ENCODE data around the gene POLG.

GRCh38 chr15:89353991-89354390 is 19.4 kb upstream of the POLG start:
- TF ChIP-seq, protein P1, sequence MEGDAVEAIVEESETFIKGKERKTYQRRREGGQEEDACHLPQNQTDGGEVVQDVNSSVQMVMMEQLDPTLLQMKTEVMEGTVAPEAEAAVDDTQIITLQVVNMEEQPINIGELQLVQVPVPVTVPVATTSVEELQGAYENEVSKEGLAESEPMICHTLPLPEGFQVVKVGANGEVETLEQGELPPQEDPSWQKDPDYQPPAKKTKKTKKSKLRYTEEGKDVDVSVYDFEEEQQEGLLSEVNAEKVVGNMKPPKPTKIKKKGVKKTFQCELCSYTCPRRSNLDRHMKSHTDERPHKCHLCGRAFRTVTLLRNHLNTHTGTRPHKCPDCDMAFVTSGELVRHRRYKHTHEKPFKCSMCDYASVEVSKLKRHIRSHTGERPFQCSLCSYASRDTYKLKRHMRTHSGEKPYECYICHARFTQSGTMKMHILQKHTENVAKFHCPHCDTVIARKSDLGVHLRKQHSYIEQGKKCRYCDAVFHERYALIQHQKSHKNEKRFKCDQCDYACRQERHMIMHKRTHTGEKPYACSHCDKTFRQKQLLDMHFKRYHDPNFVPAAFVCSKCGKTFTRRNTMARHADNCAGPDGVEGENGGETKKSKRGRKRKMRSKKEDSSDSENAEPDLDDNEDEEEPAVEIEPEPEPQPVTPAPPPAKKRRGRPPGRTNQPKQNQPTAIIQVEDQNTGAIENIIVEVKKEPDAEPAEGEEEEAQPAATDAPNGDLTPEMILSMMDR (IDR thresholded peaks at IDR 0.05): no peak
- no peak for TF ChIP-seq POLR2A (IDR thresholded peaks at IDR 0.05)

All from uterus (tissue), 2 donors.